ENCODE measurements around the gene PRR14L.
A peak's percentile ranks its signal among the peaks of the same experiment; 100 is the strongest.

The PRR14L gene

GRCh38 chr22:31635638-31636306, 114.2 kb downstream of the PRR14L start:
- Histone ChIP-seq H3K36me3 (ENCODE audit: insufficient read depth, low read length) (no peaks in the 10 kb centered on the region), H3K9ac (ENCODE audit: insufficient read length) (no peak overlapping the region), H3K4me3 (no peak overlapping the region), H3K9me3 (ENCODE audit: low read depth, low read length) (no peaks in the 10 kb centered on the region), H3K27ac (no peak overlapping the region)
- TF ChIP-seq POLR2AphosphoS5 (IDR thresholded peaks at IDR 0.05; ENCODE audit: borderline replicate concordance, low read depth, low read length) = no peak
- no peak for TF ChIP-seq EZH2 (IDR thresholded peaks at IDR 0.05)
- no peak for TF ChIP-seq FOXP2 (optimal IDR thresholded peaks at IDR 0.05; ENCODE audit: control extremely low read depth, extremely low read length, insufficient read depth)
- DNase-seq (ENCODE audit: low read depth, low spot score) = no peak

- no peak for DNase-seq (ENCODE audit: low read depth, low spot score)
- TF ChIP-seq FOXP2 (optimal IDR thresholded peaks at IDR 0.05; ENCODE audit: control extremely low read depth, extremely low read length, insufficient read depth) (no peak), EZH2 (IDR thresholded peaks at IDR 0.05) (no peak), POLR2AphosphoS5 (IDR thresholded peaks at IDR 0.05; ENCODE audit: borderline replicate concordance, low read depth, low read length) (no peak)
- Histone ChIP-seq H3K36me3 (ENCODE audit: insufficient read depth, low read length) (no peaks in the 10 kb centered on the region; the same call in 1 of the 2 replicates), H3K9ac (ENCODE audit: insufficient read length) (no peak overlapping the region), H3K4me3 (peak overlapping the region; percentile 93; the same call in 1 of the 2 replicates), H3K27ac (peak overlapping the region; percentile 71; the same call in 1 of the 2 replicates), H3K9me3 (ENCODE audit: low read depth, low read length) (no peaks in the 10 kb centered on the region)
Measured at GRCh38 chr22:31631436-31631835, 118.5 kb downstream of the PRR14L start.

Measured in SK-N-MC (cell line).